Keratinocyte (primary cell): ENCODE results near the gene RNF4. TPM values are rescaled to one million over a fixed set of nuclear protein-coding genes. Genes with fewer than 3 reads are reported as not detected.

Source experiments
- DNase-seq: peaks from one replicate; pipeline ENCODE4 v3.0.0-alpha.2; 2011; ENCODE audit warnings: low read depth, missing footprints, low spot score
- FAIRE-seq: peaks from 2 replicates; lab custom pipeline; 2011; peaks lifted over from hg19 to GRCh38; lab: Jason Lieb, UNC
- H2AFZ ChIP-seq: 2 replicates; pipeline ENCODE4 v1.6.0; 2012; ENCODE audit warnings: low read length, control low read depth, inconsistent platforms; ENCODE audit not compliant: control insufficient read depth
- H3K27ac ChIP-seq: 2 replicates; pipeline ENCODE4 v1.5.1; 2011; ENCODE audit warnings: low read length; ENCODE audit not compliant: control insufficient read depth, insufficient read depth
- H3K27me3 ChIP-seq: 3 replicates; pipeline ENCODE4 v1.6.0; 2011; ENCODE audit warnings: low read length; ENCODE audit not compliant: control insufficient read depth, insufficient read depth; ENCODE audit errors: extremely low read depth
- H3K36me3 ChIP-seq, 2 experiments: 2 replicates in 1 of 2; 3 replicates in 1 of 2; pipeline ENCODE4 v1.5.1; 2011; ENCODE audit warnings: low read length in 2 of 2, mild to moderate bottlenecking in 1 of 2; ENCODE audit not compliant: control insufficient read depth in 2 of 2, insufficient read depth in 2 of 2; ENCODE audit errors: extremely low read depth in 1 of 2
- H3K4me1 ChIP-seq: 3 replicates; pipeline ENCODE4 v1.5.1; 2011; ENCODE audit warnings: low read length; ENCODE audit not compliant: control insufficient read depth, insufficient read depth; ENCODE audit errors: extremely low read depth
- H3K4me2 ChIP-seq: 3 replicates; pipeline ENCODE4 v1.6.0; 2011; ENCODE audit warnings: low read depth, low read length; ENCODE audit not compliant: control insufficient read depth, insufficient read depth; ENCODE audit errors: extremely low read depth
- H3K4me3 ChIP-seq, 3 experiments: fragments of 200-600 bp in 1 of 3; sonication (generic) in 1 of 3; 2 replicates in 2 of 3; 3 replicates in 1 of 3; pipeline ENCODE4 v1.5.1; 2011 to 2016; ENCODE audit warnings: low read length in 3 of 3, mild to moderate bottlenecking in 3 of 3, control low read depth in 2 of 3, inconsistent platforms in 1 of 3, low read depth in 1 of 3, mixed read lengths in 1 of 3, mixed run types in 1 of 3, moderate library complexity in 1 of 3; ENCODE audit not compliant: control insufficient read depth in 2 of 3, insufficient read depth in 2 of 3; ENCODE audit errors: extremely low read depth in 1 of 3
- H3K79me2 ChIP-seq: 2 replicates; pipeline ENCODE4 v1.6.0; 2012; ENCODE audit warnings: low read length; ENCODE audit not compliant: control insufficient read depth, insufficient read depth
- H3K9ac ChIP-seq: 3 replicates; pipeline ENCODE4 v1.6.0; 2011; ENCODE audit warnings: low read length; ENCODE audit not compliant: control insufficient read depth, insufficient read depth; ENCODE audit errors: extremely low read depth
- H3K9me1 ChIP-seq: 3 replicates; pipeline ENCODE4 v1.6.0; 2011; ENCODE audit warnings: low read length; ENCODE audit not compliant: control insufficient read depth, insufficient read depth; ENCODE audit errors: extremely low read depth
- H3K9me3 ChIP-seq: 2 replicates; pipeline ENCODE4 v1.5.1; 2012; ENCODE audit warnings: low read depth, low read length; ENCODE audit not compliant: control insufficient read depth
- H4K20me1 ChIP-seq: 3 replicates; pipeline ENCODE4 v1.6.0; 2011; ENCODE audit warnings: low read length; ENCODE audit not compliant: control insufficient read depth, insufficient read depth; ENCODE audit errors: extremely low read depth
- CTCF ChIP-seq, 3 experiments: IDR thresholded peaks in 1 of 3; conservative IDR thresholded peaks in 1 of 3; optimal IDR thresholded peaks in 1 of 3; 2 replicates in 2 of 3; 3 replicates in 1 of 3; pipeline versions ENCODE3 to v1.5.1; 2011; ENCODE audit warnings: low read length in 3 of 3, mild to moderate bottlenecking in 3 of 3, moderate library complexity in 2 of 3, control low read depth in 1 of 3, inconsistent platforms in 1 of 3; ENCODE audit not compliant: insufficient read depth in 2 of 3; ENCODE audit errors: extremely low read depth in 1 of 3
- EZH2 ChIP-seq: IDR thresholded peaks from one replicate; pipeline ENCODE4 v1.6.1; 2012; ENCODE audit warnings: inconsistent platforms, mild to moderate bottlenecking, low read length, moderate library complexity
- dilution Hi-C: fragments of 300-500 bp; cut with MboI; formaldehyde crosslinking; loops from one replicate; pipeline ENCODE4 v1.7.0; 2020; ENCODE audit warnings: low sequenced_read_pairs; ENCODE audit not compliant: extremely low pct_ligation_motif_present
- polyA plus RNA-seq, 5 experiments: library from polyadenylated mRNA; depleted of rRNA in 3 of 5; stranded (reverse) in 3 of 5; stranded (forward) in 1 of 5; unstranded in 1 of 5; fragments of >200 nt; gene quantifications; 1 replicate in 1 of 5; 2 replicates in 3 of 5; 3 replicates in 1 of 5; pipeline versions ENCODE4 v1.2.1 to v1.2.3, GENCODE V29; 2011 to 2012; ENCODE audit warnings: missing spikeins in 2 of 5, low read depth in 1 of 5, low replicate concordance in 1 of 5

The RNF4 gene
- polyA plus RNA-seq, 1 donor (not counting 4 experiments of a cell fraction or from before 2014, with no cell fraction given): 63.6 TPM

- TF ChIP-seq EZH2: no peak
- TF ChIP-seq CTCF (optimal IDR thresholded peaks at IDR 0.05 in 1 of 3, IDR thresholded peaks at IDR 0.05 in 1 of 3, conservative IDR thresholded peaks at IDR 0.05 in 1 of 3; ENCODE audit: extremely low read depth in 1 of 3, insufficient read depth in 2 of 3, low read length in 3 of 3): peak in 2 of 3 experiments; percentile 26 to 43
- no peaks in the 10 kb centered on the region for H3K79me2 ChIP-seq
- peaks cover 2% of the 10 kb centered on the region for H3K27me3 ChIP-seq
- no peaks in the 10 kb centered on the region for H3K9me3 ChIP-seq
- no peak overlapping the region for H2AFZ ChIP-seq
- DNase-seq (no peak), FAIRE-seq (no peak)
- no peaks in the 10 kb centered on the region for H3K9me1 ChIP-seq
- H4K20me1 ChIP-seq: no peaks in the 10 kb centered on the region
- no peak overlapping the region for H3K4me2 ChIP-seq
- dilution Hi-C loops: no loop called here
- no peak overlapping the region for H3K27ac ChIP-seq
- no peaks in the 10 kb centered on the region for H3K4me1 ChIP-seq
- no peak overlapping the region for H3K4me3 ChIP-seq
- no peaks in the 10 kb centered on the region for H3K36me3 ChIP-seq
- no peak overlapping the region for H3K9ac ChIP-seq
Measured at GRCh38 chr4:2436301-2436700, 32.6 kb upstream of the RNF4 start.

GRCh38 chr4:2436761-2437474, 32.0 kb upstream of the RNF4 start:
- Histone ChIP-seq H3K9ac (no peak overlapping the region), H4K20me1 (no peaks in the 10 kb centered on the region), H3K27me3 (peaks cover 2% of the 10 kb centered on the region), H3K9me3 (no peaks in the 10 kb centered on the region), H3K9me1 (no peaks in the 10 kb centered on the region), H3K79me2 (no peaks in the 10 kb centered on the region), H3K4me1 (no peaks in the 10 kb centered on the region), H3K36me3 (no peaks in the 10 kb centered on the region), H3K4me3 (no peak overlapping the region), H3K4me2 (no peak overlapping the region), H3K27ac (no peak overlapping the region), H2AFZ (no peak overlapping the region)
- TF ChIP-seq EZH2: no peak
- no peak for TF ChIP-seq CTCF (optimal IDR thresholded peaks at IDR 0.05 in 1 of 3, IDR thresholded peaks at IDR 0.05 in 1 of 3, conservative IDR thresholded peaks at IDR 0.05 in 1 of 3; ENCODE audit: extremely low read depth in 1 of 3, insufficient read depth in 2 of 3, low read length in 3 of 3)
- FAIRE-seq: no peak
- dilution Hi-C loops: no loop called here
- no peak for DNase-seq
